HL-60 (cell line): ENCODE results near the gene MAP2.

Experiments used
- DNase-seq, 2 experiments: peaks; one replicate each; pipeline ENCODE4 v3.0.0-alpha.2; 2010 to 2020; ENCODE audit warnings: low read depth in 1 of 2, low spot score in 1 of 2
- H3K27ac ChIP-seq: fragments of 250-450 bp; sonication (Bioruptor Pico); replicated peaks from 2 replicates; pipeline ENCODE4 v1.5.1; 2020; ENCODE audit warnings: mild to moderate bottlenecking, moderate library complexity
- H3K27me3 ChIP-seq: fragments of 250-450 bp; sonication (Bioruptor Pico); 2 replicates; pipeline ENCODE4 v1.5.1; 2021; ENCODE audit warnings: mild to moderate bottlenecking, moderate library complexity; ENCODE audit not compliant: insufficient read depth, poor library complexity, severe bottlenecking
- H3K4me3 ChIP-seq: replicated peaks from 2 replicates; pipeline ENCODE4 v1.5.1; 2011; ENCODE audit warnings: mild to moderate bottlenecking, control low read depth, low read length; ENCODE audit not compliant: insufficient read depth
- GABPA ChIP-seq: IDR thresholded peaks from 2 replicates; pipeline ENCODE4 v1.6.1; 2012; ENCODE audit warnings: low read depth
- POLR2AphosphoS5 ChIP-seq: IDR thresholded peaks from 2 replicates; pipeline ENCODE4 v1.6.1; 2012; ENCODE audit warnings: low read depth
- SPI1 ChIP-seq: IDR thresholded peaks from 2 replicates; pipeline ENCODE4 v1.6.1; 2012; ENCODE audit warnings: low read depth, mild to moderate bottlenecking, borderline replicate concordance
- TF ChIP-seq, protein P1 (sequence below): IDR thresholded peaks from 2 replicates; pipeline ENCODE4 v1.6.1; 2012; ENCODE audit warnings: low read depth; ENCODE audit not compliant: insufficient replicate concordance
- TF ChIP-seq, protein P2 (sequence below): IDR thresholded peaks from one replicate; pipeline ENCODE4 v1.5.1; 2011; ENCODE audit warnings: low read length, control low read depth, inconsistent platforms; ENCODE audit not compliant: insufficient read depth

MAP2 gene

DNA sequence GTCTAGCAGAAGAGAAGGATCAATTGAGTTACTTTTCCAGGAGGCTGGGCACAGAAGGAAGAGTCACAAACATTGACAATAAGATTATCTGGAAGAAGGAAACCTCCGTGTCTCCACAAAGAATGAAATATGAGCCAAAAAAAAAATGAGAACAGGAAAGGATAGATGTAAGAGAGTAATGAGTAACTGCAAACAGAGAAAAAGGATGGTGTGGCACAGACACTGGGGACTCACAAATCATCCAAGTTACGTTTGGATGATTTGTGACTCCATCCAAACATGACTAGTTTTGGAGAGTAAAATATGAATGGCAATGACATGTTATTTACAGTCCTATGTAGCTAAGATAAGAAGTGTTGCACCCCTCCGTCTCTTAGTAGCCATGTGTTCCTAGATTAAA, 42.8 kb upstream of the MAP2 start:
- Histone ChIP-seq H3K4me3 (no peak overlapping the region), H3K27ac (no peak overlapping the region), H3K27me3 (no peaks in the 10 kb centered on the region)
- DNase-seq, result no peak
- TF ChIP-seq SPI1 (no peak), POLR2AphosphoS5 (no peak), GABPA (no peak)
- TF ChIP-seq, protein P1, sequence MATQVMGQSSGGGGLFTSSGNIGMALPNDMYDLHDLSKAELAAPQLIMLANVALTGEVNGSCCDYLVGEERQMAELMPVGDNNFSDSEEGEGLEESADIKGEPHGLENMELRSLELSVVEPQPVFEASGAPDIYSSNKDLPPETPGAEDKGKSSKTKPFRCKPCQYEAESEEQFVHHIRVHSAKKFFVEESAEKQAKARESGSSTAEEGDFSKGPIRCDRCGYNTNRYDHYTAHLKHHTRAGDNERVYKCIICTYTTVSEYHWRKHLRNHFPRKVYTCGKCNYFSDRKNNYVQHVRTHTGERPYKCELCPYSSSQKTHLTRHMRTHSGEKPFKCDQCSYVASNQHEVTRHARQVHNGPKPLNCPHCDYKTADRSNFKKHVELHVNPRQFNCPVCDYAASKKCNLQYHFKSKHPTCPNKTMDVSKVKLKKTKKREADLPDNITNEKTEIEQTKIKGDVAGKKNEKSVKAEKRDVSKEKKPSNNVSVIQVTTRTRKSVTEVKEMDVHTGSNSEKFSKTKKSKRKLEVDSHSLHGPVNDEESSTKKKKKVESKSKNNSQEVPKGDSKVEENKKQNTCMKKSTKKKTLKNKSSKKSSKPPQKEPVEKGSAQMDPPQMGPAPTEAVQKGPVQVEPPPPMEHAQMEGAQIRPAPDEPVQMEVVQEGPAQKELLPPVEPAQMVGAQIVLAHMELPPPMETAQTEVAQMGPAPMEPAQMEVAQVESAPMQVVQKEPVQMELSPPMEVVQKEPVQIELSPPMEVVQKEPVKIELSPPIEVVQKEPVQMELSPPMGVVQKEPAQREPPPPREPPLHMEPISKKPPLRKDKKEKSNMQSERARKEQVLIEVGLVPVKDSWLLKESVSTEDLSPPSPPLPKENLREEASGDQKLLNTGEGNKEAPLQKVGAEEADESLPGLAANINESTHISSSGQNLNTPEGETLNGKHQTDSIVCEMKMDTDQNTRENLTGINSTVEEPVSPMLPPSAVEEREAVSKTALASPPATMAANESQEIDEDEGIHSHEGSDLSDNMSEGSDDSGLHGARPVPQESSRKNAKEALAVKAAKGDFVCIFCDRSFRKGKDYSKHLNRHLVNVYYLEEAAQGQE, result no peak
- TF ChIP-seq, protein P2, sequence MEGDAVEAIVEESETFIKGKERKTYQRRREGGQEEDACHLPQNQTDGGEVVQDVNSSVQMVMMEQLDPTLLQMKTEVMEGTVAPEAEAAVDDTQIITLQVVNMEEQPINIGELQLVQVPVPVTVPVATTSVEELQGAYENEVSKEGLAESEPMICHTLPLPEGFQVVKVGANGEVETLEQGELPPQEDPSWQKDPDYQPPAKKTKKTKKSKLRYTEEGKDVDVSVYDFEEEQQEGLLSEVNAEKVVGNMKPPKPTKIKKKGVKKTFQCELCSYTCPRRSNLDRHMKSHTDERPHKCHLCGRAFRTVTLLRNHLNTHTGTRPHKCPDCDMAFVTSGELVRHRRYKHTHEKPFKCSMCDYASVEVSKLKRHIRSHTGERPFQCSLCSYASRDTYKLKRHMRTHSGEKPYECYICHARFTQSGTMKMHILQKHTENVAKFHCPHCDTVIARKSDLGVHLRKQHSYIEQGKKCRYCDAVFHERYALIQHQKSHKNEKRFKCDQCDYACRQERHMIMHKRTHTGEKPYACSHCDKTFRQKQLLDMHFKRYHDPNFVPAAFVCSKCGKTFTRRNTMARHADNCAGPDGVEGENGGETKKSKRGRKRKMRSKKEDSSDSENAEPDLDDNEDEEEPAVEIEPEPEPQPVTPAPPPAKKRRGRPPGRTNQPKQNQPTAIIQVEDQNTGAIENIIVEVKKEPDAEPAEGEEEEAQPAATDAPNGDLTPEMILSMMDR, result no peak

DNA sequence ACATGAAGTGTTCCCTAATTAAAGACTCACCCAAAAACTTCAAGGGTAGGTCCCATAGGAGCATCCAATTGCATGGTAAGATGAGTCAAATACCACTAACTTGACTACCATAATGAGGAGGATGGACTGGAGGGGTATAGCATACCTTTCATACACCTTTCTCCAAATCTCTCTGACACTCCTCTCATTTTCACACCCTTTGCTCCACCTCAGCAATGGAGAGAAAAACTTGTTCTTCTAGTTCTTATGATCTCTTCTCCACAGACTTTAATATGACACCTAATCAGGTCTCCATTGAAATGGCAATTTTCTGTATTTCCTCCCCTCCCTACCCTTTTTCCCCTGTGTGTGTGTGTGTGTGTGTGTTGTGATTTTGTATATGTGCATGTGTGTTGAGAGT, 41.1 kb upstream of the MAP2 start:
- TF ChIP-seq SPI1 (no peak), GABPA (no peak), POLR2AphosphoS5 (no peak)
- TF ChIP-seq, protein P2, result no peak
- TF ChIP-seq, protein P1, result no peak
- DNase-seq, result no peak
- Histone ChIP-seq H3K4me3 (no peak overlapping the region), H3K27me3 (no peaks in the 10 kb centered on the region), H3K27ac (no peak overlapping the region)

DNA sequence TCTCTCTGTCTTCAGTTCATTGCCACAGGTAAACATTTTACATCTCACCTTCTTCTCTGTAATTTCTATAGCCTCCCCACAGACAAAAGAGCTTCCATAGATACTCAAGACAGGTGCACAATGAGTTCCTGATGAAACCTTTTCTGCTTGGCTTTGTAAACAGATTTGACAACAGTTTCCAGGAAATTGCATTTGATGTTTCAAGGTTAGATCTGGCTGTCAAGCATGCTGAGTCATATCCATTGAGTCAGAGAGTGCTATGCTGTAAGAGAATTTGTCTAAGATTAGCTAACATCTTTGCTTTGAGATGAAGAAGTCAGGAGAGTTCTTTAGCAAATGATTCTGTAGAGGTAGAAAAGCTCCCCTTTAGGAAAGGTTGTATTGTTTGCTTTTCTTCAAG, 40.6 kb upstream of the MAP2 start:
- H3K27ac ChIP-seq, result no peak overlapping the region
- TF ChIP-seq, protein P1, result no peak
- DNase-seq, result peak in 1 of 2 experiments; percentile 26

DNA sequence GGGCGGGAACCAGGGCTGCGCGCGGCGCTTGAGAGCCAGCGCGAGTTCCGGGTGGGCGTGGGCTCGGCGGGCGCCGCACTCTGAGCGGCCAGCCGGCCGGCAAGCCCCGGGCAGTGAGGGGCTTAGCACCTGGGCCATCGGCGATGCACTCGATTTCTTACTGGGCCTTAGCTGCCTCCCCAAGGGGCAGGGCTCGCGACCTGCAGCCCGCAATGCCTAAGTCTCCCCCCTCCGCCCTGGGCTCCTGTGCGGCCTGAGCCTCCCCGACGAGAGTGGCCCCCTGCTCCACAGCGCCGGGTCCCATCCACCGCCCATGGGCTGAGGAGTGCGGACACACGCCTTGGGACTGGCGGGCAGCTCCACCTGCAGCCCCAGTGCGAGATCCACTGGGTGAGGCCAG, 36.5 kb upstream of the MAP2 start:
- no peaks in the 10 kb centered on the region for H3K27me3 ChIP-seq
- H3K4me3 ChIP-seq, result no peak overlapping the region
- DNase-seq, result no peak
- TF ChIP-seq, protein P2, result no peak
- TF ChIP-seq SPI1 (no peak), POLR2AphosphoS5 (no peak), GABPA (no peak)
- TF ChIP-seq, protein P1, result no peak
- no peak overlapping the region for H3K27ac ChIP-seq

More for the DNA sequence above, 40.6 kb upstream of the MAP2 start:
- no peak overlapping the region for H3K4me3 ChIP-seq
- no peaks in the 10 kb centered on the region for H3K27me3 ChIP-seq
